Measurements from ENCODE around the gene CCL22.

- TF ChIP-seq, protein P1, sequence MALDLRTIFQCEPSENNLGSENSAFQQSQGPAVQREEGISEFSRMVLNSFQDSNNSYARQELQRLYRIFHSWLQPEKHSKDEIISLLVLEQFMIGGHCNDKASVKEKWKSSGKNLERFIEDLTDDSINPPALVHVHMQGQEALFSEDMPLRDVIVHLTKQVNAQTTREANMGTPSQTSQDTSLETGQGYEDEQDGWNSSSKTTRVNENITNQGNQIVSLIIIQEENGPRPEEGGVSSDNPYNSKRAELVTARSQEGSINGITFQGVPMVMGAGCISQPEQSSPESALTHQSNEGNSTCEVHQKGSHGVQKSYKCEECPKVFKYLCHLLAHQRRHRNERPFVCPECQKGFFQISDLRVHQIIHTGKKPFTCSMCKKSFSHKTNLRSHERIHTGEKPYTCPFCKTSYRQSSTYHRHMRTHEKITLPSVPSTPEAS (tag by site-specific recombination; IDR thresholded peaks at IDR 0.05): no peak
- TF ChIP-seq CTCF (tag by site-specific recombination; IDR thresholded peaks at IDR 0.05) (no peak), MYNN (tag by site-specific recombination; IDR thresholded peaks at IDR 0.05; ENCODE audit: borderline replicate concordance) (no peak), ZBTB7A (tag by site-specific recombination; IDR thresholded peaks at IDR 0.05; ENCODE audit: low read depth) (no peak), SP2 (tag by site-specific recombination; IDR thresholded peaks at IDR 0.05) (no peak), KLF1 (tag by site-specific recombination; IDR thresholded peaks at IDR 0.05) (no peak), ZNF175 (tag by site-specific recombination; IDR thresholded peaks at IDR 0.05) (no peak), BCL11A (tag by site-specific recombination; IDR thresholded peaks at IDR 0.05; ENCODE audit: low read depth) (no peak)
Measured at GRCh38 chr16:57358086-57358420, 530 bp upstream of the CCL22 start.

Measured in HEK293 (cell line).